GM20431 (cell line): ENCODE measurements around the gene CAPG.
"Not testable (repeated sequence)": the region's sequence is repeated elsewhere in the genome, so short reads cannot be mapped to it uniquely, and the experiment has no call there.

Source experiments
- in situ Hi-C: fragments of 300-500 bp; cut with MseI, MboI; formaldehyde crosslinking; loops from one replicate; pipeline ENCODE4 v1.15.0; 2020; ENCODE audit warnings: low sequenced_read_pairs; ENCODE audit not compliant: unreplicated experiment

Gene CAPG

DNA sequence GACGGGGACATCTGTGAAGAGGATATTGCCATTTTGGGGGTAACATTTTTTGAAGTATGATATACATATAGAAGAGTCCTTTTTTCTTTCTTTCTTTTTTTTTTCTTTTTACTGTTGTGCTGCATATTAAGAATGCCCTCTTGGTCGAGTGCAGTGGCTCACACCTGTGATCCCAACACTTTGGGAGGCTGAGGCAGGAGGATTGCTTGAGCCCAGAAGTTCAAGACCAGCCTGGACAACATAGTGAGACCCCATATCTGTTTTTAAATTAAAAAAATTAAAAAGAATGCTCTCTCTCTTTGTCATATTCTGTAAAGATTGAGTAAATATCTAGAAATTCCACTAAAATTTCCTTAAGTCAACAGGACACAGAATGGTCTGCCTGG is 11.9 kb upstream of the CAPG start:
- in situ Hi-C loops, result loop anchor here (10.0 kb wide), 1 partner anchor 133 kb away; no protein-coding TSS in a partner anchor

DNA sequence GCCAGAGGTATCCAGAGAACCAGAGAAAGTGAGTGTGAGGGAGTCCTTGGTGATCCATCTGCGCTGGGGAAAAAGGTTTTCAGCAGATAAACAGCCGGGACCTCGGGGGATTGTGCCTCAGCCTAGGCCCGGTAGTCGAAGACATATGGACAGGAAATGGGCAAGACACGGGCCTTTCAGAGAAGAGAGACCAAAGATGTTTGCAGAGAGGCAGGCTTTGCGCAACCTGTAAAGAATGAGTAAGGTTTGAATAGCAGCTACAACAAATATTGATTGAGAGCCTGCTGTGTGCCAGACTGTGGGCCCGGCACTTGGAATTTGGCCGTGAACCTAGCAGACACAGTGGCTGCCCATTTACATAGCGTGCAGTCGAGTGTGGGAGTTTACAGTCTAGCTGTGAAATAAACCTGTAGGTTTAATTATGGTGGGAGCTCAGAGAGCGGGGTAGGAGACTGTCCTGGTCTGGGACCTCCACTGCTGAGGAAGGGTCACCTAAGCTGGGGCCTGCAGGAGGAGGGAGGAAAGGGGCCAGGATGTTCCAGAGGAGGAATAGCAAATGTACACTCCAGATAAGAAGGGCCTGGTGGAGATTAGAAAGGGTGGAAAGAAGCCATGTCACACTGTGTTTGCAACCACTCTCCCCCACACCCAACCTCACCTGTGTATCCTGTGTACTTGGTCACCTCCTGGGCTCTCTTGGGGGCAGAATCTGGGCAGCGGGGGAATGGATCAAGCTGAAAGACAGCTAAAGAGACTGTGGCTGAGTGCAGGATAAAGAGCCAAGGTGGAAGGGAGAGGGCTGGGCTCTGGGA is 11.3 kb upstream of the CAPG start:
- in situ Hi-C loops, result loop anchor here (10.0 kb wide), 1 partner anchor 133 kb away; no protein-coding TSS in a partner anchor

DNA sequence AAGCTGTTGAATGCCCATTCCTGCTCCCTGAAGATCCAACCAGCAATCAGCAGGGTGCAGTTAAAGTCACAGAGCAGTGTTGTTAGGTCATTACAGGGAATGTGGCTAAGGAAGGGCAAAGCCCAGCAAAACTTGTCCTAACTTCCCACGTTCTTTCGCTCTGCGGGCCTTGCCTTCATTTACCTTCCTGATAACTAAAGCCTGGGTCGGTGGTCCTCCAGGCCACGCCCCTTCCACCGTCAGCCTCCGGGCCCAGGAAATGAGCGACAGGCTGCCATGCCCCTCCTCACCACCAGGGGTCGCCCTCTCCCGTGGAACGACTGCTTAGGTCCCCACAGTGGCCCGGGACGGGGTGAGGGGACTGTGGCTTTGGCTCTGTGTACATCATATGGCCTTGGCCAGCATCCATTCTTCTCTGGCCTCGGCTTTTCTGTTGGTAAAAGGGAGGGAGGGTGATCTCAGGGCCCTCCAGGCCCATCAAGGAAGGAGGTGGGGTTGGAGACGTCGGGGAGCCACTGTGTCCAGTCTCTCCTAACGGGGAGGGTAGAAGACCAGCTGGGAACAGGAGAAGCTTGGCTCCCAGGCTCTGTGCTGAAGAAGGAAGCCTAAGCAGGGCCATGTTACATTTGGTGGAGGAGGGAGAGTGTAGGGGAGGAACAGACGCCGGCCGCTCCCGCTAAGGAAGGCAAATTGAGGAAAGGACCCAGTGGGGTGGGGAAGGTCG is 10.5 kb upstream of the CAPG start:
- in situ Hi-C loops, result loop anchor here (10.0 kb wide), 1 partner anchor 134 kb away; no protein-coding TSS in a partner anchor

DNA sequence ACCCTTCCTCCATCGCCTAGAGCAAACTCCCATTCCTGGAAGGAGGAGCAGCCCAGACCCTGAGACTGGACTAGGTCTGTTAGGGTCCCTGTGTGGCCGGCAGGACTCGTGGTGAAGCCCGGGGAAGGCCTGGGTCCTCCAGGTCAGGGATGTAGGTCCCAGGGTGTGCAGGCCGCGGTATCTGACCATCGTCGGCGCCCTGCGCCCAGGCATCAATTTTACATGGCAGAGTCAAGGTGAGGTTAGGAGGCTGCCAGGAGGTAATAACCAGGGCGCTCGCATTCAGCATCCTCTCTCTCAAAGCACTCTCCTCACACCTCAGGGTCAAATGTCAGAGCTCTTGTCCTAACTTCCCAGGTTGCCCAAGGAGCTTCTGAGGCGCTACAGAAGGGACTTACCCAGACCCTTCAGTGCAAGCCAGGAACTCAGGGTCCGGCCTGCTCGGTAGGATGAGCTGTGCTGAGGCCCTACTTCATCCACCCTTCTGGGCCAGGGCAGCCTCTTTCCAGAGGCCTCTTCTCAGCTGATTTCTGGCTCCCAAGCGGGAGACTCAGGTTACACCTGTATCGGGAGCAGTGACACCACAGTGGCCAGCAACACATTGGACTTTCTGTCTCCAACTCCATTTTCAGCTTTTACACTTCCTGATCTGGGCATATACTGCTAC is 9.0 kb upstream of the CAPG start:
- in situ Hi-C loops, result no loop called here

DNA sequence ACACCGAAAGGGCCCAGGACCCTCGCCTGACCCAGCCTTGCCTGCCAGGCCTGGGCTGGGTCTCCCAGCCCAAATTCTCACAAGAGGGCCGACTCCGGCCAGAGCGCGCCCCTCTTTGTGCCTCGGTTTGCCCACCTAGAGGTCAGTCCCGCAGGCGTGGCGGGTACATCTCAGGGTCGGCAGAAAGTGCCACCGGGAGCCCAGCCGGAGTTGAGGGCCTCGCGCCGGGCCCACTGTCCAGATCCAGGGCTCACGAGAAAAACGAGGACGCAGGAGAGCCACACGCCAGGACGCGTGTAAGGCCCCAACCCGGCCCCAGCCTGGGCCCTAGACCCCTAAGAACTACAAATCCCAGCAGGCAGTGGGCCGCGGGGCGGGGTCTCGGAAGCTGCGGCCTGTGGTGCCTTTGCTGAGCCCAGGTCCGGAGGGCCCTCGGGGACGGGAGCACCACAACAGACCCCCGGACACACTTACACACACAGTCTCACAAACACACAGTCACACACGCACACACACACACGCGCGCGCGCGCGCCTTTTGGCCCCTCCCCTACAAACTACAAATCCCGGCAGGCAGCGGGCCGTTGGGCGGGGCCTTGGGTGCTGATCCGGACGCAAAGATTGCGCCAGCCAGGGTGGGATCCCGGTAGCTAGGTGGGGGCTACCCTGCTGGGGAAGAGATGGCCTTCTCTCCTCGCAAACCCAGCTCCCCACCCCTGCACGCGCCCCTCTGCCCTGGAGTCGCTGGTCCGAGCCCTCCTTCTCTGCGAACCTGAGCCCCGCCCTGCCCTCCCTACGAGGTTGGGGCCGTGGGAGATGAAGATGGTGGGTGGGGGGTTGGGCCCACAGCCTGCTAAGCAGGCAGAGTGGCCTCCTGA is 8.2 kb upstream of the CAPG start, which contains the start of gene SH2D6:
Gene SH2D6 (plus strand): TSS at position 583 of the 877 bp plus-strand sequence. CDS start 10,752 bp downstream, outside the sequence.
- in situ Hi-C loops, result no loop called here

DNA sequence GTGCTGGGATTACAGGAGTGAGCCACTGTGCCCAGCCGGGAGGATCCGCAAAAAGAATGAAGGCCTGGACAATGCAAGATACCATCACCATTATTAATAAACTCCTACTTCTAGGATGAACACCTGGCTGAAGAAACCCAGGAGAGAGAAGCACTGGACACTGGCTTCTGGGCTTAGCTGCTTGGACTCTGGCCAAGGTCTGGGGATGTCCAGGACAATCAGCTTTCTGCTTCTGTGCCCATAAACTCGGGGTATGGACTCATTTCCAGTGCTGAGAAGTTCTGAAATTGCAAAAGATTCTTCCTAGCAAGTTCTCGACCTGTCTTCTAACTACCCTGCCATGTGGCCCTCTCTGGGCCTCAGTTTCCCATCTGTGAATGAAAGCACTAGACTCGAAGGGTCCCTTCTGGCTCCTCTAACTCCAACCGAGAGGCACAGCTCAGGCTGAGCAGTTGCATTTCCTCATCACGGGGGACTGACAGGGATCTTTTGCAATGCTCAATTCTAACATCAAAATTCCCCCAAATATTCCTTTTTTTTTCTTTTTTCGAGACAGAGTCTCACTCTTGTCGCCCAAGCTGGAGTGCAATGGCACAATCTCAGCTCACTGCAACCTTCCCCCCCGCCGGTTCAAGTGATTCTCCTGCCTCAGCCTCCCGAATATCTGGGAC is 5.9 kb upstream of the CAPG start:
- in situ Hi-C loops, result no loop called here

DNA sequence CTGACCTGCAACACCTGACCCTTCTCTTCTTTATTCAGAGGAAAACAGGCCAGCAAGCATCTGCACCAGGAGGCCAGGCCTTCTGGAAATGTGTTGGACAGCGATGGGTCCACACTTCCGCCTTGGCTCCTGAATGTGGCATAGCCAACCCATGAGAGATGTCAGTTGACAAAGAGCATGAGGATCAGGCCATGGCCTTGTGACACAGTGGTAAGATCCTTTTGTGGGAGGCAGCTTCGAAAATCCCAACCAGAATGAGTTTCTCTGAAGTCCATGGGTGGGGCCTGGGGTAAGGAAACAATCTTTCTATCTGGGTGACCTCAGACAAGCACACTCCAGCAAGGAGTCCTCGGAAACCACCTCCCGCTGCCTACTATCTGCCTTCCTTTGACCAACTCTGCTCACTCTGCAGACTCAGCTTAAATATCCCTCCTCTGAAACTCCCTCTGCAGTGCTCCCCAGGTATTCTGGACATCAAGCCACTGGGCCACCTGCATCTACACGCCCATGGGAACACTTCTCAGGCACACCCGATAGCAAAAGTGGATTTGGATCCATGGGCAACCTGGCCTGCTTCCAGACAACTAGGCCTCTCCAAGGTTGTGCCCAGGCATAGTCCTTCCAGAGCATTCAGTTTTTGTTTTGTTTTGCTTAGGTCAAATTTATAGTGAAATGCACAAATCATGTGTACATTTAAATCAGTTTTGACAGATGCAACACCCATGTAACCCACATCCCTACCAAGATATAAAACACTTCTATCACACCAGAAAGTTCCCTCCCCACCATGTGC is 4.8 kb upstream of the CAPG start:
- in situ Hi-C loops, result no loop called here

DNA sequence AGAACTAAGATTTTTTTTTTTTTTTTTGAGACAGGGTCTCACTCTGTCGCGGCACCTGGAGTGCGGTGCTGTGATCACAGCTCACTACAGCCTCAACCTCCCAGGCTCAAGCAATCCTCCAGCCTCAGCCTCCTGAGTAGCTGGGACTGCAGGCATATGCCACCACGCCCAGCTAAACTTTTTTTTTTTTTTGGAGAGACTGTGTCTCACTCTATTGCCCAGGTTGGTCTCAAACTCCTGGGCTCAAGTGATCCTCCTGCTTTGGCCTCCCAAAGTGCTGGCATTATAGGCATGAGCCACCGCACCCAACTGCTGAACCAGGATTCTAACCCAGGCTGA is 4.2 kb upstream of the CAPG start:
- in situ Hi-C loops, result not testable (repeated sequence)

DNA sequence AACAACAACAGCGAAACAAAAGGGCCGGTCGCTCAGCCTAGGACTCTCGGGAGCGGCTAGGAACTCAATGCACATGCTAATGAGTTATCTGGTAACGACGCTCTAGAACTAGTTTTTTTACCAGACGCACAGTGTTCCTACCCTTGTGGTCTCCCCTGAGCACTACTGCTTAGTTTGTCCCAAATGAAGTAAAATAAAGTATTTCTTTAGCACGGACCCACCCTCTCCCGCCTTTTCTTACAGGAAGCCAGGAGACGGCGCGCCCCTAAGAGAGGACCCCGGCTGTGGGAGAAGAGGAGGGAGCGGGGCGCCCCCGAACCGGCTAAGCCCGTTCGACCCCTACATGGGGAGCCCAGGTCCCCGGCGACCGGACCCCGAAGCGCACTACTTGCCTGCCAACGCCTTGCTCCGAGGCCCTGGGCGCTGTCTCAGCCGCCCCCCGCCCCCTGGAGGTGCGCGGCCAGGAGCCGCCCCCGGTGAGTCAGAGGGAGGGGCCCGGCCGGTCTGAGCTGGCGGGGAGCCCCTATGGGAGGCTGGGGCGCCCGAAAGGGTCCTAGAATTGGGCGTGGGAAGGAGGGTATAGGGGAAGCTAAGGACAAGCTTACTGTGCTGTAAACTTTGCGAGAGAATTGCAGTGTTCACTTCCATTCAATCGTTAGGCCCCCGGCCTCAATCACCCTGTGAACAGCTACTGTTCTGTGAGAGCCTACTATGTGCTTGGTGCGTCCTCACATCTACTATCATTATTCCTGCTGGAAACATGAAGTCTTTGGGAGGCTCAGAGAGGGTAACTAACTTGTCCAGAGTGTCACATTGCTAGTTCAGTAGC is 3.6 kb upstream of the CAPG start:
- in situ Hi-C loops, result no loop called here

DNA sequence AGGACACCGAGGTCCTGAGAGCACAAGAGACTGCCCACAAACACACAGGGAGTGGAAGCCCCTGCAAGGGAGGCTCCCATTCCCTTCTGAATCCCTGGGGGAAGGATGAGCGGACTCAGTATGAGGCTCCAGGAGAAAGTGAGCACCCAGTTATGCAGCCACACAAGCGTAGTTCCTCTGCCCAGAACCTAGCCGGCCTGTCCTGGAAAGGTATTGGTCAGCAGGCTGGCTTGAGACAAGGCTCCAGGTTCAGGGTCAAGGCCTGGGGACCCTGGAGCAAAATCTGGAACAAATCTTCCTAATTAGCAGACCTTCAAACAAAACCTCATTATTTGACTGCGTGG is 1.2 kb upstream of the CAPG start:
- in situ Hi-C loops, result no loop called here

DNA sequence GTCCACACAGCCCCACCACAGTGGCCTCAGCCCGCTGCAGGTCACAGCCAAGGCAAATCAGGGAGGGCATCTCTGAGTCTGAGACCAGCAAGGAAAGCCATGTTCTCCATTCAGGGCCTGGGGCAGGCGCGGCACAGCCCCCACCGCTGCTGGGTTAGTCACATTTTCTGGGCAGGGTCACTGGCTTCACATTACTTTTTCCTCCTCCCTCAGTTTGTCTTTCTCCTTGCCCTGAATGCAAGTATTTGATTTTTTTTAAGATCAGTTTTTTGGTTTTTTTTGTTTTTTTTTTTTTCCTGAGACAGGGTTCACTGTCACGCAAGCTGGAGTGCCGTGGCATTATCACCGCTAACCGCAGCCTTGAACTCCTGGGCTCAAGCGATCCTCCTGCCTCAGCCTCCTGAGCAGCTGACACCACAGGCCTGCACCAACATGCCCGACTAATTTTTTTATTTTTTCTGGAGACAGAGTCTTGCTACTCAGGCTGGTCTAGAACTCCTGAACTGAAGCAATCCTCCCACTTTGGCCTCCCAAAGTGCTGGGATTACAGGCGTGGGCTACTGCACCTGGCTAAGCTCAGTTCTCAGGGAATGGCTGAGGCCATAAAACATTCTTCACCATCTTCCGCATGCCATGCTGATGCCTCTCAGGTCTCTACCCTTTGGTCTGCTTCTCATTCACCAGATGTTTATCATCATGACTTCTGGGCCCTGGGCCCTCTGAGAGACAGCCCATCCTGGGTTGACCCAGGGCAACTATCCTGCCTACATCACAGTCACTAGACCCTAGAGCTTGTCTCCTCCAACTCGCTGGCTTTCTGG is 628 bp upstream of the CAPG start:
- in situ Hi-C loops, result no loop called here

DNA sequence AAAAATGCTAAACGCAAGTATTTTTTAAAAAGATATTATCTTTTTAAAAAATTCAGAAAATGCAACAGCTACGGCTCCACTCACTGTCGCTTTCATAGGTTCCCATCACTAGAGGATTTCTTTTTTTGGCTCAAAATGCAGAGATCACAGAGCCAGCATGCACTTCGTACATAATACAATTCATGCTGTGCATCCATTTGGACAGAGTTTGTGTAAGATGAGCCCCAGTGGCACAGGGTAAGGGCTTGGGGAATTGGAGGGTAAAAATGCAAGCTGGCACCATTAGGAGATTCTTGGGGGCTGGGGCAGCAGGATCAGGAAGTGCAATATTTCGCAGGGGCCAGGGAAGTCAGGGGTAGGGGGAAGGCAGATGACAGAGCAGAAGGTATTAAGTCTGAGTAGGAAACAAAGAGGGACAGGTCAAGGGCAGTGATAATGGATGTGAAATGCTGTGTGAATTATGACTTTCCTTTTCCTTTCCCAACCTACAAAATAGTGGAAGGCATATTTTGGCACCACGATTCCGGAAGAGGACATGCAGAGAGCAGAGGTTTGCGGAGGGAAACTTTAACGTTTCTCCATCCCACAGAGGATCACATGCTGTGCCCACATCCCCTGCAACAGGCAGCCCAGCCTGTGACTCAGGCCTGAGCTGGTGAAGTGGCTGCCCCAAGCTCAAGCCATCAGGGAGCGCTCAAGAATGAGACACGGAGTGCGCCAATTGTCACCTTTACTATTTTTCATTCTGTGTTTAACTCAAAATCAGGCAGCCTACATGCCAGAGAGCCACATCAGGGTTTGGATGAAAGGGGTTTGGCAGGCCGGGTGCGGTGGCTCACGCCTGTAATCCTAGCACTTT is 4.7 kb downstream of the CAPG start:
- in situ Hi-C loops, result no loop called here

DNA sequence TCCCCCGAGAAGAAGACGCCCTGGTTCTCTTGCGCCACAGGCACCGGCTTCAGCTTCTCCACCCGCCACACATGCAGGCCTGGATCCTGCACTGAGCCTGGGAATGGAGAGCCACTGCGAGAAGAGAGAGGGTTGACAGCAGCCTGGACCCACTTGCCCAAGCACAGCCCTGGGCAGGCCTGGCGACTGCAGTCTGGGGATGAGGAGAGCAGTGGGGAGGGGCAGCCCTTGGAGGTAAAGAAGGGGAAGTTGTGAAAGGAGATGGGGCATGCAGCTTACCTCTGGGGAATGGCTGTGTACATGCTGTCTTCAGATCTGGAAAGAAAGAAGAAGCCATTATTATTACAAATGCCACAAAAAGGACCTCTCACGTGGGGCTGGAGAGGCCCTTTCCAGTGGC is 8.3 kb downstream of the CAPG start:
- in situ Hi-C loops, result no loop called here

DNA sequence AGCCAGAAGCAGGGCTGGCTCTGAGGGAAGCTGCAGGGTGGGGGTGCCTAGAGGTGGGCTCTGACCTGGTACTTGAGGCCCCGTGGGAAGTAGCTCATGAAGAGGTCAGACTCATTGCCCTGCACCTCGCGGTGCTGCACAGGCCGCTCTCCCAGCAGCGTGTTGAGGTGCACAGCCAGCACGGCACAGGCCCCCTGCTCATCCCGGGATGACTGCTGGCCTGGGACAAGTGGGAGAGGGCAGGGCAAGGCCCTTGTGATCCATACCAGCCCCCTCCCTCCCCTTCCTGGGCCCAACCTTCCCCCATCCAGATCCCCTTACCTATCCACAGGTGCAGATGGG is 8.7 kb downstream of the CAPG start:
- in situ Hi-C loops, result no loop called here

DNA sequence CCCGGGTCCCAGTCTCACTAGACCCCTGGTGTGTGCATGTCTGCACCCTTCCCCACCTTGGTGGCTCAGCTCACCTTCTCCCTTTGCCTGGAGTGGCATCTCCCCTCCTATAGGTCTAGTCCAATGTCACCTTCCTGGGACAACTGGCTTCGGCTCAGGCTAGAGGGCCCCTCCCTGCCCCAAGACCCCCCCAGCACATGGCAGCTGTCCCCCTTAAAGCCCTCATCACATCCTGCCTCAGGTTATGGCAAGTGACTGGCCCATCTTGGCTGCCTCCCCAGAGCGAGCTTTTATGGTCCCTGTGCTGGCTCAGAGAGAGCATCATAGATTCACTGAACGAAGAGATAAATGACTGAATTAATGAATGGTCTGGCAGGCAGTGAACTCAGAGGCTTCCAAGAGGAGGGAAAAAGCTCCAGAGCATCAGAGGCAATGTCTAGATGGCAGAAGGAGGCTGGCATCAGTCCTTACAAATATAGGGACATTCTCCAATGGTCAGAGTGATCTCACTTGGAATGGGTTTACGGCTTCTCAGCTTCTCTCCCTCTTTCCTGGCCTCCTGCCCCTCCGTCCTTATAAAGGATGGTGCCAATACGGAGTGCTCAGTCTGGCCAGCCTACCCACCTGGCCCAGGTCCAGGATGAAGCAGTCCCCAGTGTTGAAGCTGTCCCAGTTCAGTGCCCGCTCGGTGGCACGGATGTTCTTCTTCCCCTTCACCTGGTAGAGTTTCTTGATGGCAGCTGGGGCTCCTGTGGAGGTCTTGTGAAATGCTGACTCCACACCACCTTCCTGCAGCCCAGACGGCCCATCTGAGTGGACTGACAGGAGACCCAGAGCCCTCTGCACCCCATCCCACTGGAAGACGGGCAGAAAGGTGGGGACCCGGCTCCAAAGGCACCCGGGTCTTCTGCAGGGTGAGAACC is 9.4 kb downstream of the CAPG start:
- in situ Hi-C loops, result no loop called here
